Tibial nerve (tissue), 3 donors: ENCODE data around the gene KLC1.

Experiments used
- POLR2A ChIP-seq, 2 donors: fragments of 450-650 bp; IDR thresholded peaks; one replicate each; pipeline ENCODE4 v1.6.1; 2017; ENCODE audit warnings: antibody characterized with exemption in 2 of 2, mild to moderate bottlenecking in 2 of 2, moderate library complexity in 2 of 2
- TF ChIP-seq, protein P1 (sequence below), 5 experiments: fragments of 200-600 bp in 3 of 5; fragments of 450-650 bp in 2 of 5; sonication (generic) in 3 of 5; IDR thresholded peaks; one replicate each; pipeline ENCODE4 v1.5.1; 2016 to 2019; ENCODE audit warnings: antibody characterized with exemption in 5 of 5, mild to moderate bottlenecking in 3 of 5, moderate library complexity in 2 of 5

DNA sequence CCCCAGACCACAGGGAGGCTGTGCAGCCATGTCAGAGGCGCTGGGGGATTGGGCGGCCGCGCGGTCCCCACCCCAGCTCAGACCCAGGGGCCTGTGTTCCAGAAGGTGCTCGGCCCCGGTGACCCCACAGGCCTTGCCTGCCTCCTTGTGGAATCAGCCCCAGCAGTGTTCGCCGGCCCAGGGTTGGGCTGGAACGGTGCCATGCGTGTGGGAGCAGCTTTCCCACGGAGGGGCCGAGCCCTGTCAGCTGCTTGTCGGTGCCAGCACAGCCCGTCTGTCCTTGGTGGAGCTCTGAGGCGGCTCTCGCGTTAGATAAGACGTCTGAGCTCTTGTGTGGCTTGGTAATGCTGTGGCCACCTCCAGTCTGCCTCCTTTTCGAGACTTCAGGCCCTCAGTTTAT, 95.1 kb downstream of the KLC1 start:
- TF ChIP-seq, protein P1, sequence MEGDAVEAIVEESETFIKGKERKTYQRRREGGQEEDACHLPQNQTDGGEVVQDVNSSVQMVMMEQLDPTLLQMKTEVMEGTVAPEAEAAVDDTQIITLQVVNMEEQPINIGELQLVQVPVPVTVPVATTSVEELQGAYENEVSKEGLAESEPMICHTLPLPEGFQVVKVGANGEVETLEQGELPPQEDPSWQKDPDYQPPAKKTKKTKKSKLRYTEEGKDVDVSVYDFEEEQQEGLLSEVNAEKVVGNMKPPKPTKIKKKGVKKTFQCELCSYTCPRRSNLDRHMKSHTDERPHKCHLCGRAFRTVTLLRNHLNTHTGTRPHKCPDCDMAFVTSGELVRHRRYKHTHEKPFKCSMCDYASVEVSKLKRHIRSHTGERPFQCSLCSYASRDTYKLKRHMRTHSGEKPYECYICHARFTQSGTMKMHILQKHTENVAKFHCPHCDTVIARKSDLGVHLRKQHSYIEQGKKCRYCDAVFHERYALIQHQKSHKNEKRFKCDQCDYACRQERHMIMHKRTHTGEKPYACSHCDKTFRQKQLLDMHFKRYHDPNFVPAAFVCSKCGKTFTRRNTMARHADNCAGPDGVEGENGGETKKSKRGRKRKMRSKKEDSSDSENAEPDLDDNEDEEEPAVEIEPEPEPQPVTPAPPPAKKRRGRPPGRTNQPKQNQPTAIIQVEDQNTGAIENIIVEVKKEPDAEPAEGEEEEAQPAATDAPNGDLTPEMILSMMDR (IDR thresholded peaks at IDR 0.05) = peak in 2 of 5 experiments; percentile 26 to 56
- TF ChIP-seq POLR2A (IDR thresholded peaks at IDR 0.05) = no peak
